NK-92 (cell line): Measurements from ENCODE around the gene BACH2.
"Not testable (repeated sequence)": the region's sequence is repeated elsewhere in the genome, so short reads cannot be mapped to it uniquely, and the experiment has no call there.

Source experiments
- DNase-seq: peaks from one replicate; lab custom pipeline; 2025; ENCODE audit not compliant: unreplicated experiment; lab: John Stamatoyannopoulos, UW

BACH2 gene

DNA sequence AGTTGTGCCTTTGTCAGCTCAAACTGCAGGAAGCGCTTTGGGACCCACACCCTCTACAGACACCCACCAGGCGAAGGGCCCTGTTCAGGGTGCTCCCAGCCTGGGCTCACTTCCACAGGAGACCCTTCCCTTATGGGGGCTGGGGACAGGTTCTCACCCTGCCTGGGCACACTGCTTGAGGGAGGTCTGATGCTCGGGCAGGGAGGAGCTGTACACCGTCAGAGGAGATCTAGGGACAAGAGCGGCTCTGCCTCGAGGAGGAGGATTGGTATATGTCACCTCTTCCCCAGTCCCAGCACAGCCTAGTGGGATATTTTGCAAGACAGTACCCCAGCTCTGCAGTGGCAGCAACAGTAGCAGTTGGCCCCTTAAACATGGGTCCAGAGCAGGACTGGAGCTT, 375.4 kb downstream of the BACH2 start:
- no peak for DNase-seq

DNA sequence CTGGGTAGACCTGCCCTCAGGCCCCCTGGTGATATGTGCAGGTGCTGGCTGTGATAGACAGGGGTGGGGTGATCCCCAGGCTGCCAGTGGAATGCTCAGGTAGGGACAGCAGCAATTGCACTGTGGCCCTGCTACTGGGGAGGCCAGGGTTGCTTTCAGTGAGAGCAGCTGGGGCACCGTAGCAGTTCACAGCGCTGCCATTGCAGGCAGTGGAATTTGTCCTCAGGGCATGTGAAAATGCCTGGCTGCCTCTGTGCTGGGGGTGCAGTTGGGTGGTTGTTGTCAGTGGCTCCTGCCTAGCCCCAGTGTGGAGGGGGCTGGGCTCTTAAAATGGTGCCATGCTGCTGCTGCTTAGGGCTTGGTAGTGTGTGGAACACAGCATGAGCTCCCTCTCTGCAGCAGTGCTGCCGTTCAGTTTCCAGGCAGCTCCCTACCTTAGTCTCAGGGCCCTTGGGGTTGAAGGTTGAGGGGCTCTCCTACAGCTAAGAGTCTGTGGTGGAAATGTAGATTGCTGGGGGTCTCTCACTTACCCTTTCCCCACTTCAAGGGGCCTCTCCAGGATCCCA, 378.8 kb downstream of the BACH2 start:
- DNase-seq, result no peak

- DNase-seq, result no peak
These were observed 379.4 kb downstream of the BACH2 start for GRCh38 chr6:89917216-89917615.

DNA sequence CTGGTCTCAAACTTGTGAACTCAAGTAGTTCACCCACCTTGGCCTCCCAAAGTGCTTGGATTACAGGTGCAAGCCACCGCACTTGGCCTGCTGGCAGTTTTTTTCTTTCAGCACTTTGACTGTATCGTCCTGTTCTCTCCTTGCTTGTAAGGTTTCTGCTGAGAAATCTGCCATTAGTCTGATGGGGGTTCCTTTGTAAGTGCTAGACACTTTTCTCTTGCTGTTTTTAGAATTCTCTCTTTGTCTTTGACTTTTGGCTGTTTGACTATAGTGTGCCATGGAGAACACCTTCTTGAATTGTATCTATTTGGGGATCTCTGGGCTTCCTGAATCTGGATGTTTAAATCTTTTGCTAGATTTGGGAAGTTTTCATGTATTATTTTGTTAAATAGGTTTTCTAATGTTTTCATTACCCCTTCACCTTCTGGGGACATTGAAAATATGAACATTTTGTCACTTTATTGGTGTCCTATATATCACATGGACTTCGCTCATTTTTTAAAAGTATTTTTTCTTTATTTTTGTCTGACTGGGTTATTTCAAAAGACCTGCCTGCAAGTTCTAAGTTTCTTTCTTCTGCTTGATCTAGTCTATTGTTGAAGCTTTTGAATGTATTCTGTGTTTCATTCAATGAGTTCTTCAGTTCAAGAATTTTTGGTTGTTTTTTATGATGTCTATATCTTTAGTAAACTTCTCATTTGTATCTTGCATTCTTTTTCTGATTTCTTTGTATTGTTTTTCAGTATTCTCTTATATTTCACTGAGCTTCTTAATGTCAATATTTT, 380.3 kb downstream of the BACH2 start:
- no peak for DNase-seq

GRCh38 chr6:89910902-89911240, 385.8 kb downstream of the BACH2 start:
- DNase-seq, result no peak

DNA sequence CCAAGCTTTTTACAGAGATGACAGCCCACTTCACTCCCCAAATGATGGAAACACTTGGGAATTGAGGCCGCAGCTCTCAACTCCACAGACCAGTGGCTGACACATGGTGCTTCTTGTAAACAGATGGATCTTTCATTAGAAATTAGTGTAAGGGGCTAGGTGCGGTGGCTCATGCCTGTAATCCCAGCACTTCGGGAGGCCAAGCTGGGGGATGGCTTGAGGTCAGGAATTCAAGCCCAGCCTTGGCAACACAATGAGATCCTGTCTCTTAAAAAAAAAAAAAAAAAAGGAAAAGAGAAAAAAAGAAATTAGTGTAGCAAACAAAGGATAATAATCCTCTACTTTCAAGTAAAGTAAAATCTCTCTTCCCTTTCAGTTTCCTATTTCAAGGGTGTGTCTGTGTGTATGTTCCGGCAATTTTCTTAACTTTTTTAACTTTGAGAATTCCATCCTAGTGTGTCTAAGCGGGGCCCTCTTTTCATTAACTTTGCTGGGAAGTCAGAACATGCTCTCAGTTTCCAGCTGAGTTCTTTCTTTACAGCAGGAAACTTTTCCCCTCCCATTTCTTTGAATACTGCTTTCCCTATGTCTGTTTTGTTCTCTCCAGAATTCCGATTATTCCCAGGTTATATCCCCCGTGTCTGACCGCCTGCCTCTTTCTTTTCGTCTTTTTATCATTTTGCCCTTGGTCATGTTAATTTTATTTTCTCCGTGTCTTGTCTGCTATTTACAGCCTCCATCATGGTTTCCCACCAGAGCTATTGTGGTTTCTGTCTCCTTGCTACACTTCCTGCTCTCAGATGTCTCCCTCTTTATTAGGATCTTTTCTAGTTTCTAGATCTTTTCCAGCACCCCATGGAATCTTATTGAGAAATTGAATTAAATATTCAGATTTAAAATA, 386.4 kb downstream of the BACH2 start:
- not testable (repeated sequence) for DNase-seq

- DNase-seq, result no peak
These were observed 401.3 kb downstream of the BACH2 start for GRCh38 chr6:89895276-89895874.

DNA sequence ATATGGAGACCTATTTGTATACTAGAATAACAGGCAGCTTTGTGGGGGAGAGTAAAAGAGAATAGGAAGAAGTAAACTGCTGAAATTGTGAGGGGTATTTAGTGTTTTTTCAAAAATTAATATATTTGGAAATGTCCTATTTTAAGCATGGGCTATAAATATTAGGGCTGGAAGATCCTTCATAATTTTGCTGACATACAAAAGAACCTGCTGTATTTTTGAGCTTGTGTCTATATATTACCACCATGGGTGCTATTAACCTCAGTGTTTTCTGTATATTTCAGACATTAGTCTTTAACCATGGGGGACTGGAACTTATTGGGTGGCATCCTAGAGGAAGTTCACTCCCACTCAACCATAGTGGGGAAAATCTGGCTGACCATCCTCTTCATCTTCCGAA, 402.5 kb downstream of the BACH2 start, which contains the start of gene GJA10:
GJA10 (plus strand) TSS at position 301 of the 400 bp plus-strand sequence; CDS start at position 301, 0 bp downstream.
- no peak for DNase-seq

DNA sequence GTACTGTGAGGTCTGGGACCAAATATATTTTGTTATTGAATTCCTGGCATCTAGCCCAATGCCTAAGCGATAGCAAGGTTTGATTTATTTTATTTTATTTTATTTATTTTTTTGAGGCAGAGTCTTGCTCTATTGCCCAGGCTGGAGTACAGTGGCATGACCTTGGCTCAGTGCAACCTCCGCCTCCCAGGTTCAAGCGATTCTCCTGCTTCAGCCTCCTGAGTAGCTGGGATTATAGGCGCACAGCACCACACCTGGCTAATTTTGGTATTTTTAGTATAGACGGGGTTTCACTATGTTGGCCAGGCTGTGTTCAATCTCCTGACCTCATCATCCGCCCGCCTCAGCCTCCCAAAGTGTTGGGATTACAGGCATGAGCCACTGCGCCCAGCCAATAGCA, 404.1 kb downstream of the BACH2 start:
- not testable (repeated sequence) for DNase-seq

GRCh38 chr6:89890845-89891528, 405.7 kb downstream of the BACH2 start:
- not testable (repeated sequence) for DNase-seq

GRCh38 chr6:89888871-89889270, 407.8 kb downstream of the BACH2 start:
- DNase-seq, result no peak

- DNase-seq, result no peak
These were observed 408.5 kb downstream of the BACH2 start for GRCh38 chr6:89888138-89888514.

- no peak for DNase-seq
These were observed 409.0 kb downstream of the BACH2 start for GRCh38 chr6:89887452-89888137.

- DNase-seq, result no peak
These were observed 410.1 kb downstream of the BACH2 start for GRCh38 chr6:89886378-89887120.
